ENCODE results near the gene MAP3K21.

MAP3K21 gene

GRCh38 chr1:233390842-233391737, 63.6 kb downstream of the MAP3K21 start:
- ATAC-seq (no peak), DNase-seq (no peak)

- no peak for DNase-seq
- ATAC-seq, result no peak
Observed at GRCh38 chr1:233393084-233393840, 65.7 kb downstream of the MAP3K21 start.

GRCh38 chr1:233393926-233394680, 66.6 kb downstream of the MAP3K21 start:
- ATAC-seq (no peak), DNase-seq (no peak)

- peak; percentile 8 for DNase-seq
- ATAC-seq, result peak; percentile 52
Observed at GRCh38 chr1:233394860-233395717, 67.6 kb downstream of the MAP3K21 start.

GRCh38 chr1:233395863-233396646, 68.5 kb downstream of the MAP3K21 start:
- DNase-seq, result no peak
- no peak for ATAC-seq

- DNase-seq (no peak), ATAC-seq (no peak)
Observed at GRCh38 chr1:233406339-233406960, 78.9 kb downstream of the MAP3K21 start.

- ATAC-seq, result peak; percentile 69
- no peak for DNase-seq
Observed at GRCh38 chr1:233406994-233407631, 79.6 kb downstream of the MAP3K21 start.

GRCh38 chr1:233409540-233409939, 82.0 kb downstream of the MAP3K21 start:
- no peak for DNase-seq
- ATAC-seq, result no peak

- ATAC-seq (no peak), DNase-seq (no peak)
Observed at GRCh38 chr1:233410906-233411305, 83.4 kb downstream of the MAP3K21 start.

- DNase-seq (no peak), ATAC-seq (no peak)
Observed at GRCh38 chr1:233412812-233413211, 85.3 kb downstream of the MAP3K21 start.

GRCh38 chr1:233421293-233421692, 93.8 kb downstream of the MAP3K21 start:
- no peak for DNase-seq

GRCh38 chr1:233424779-233425178, 97.3 kb downstream of the MAP3K21 start:
- no peak for DNase-seq
- no peak for ATAC-seq

More at GRCh38 chr1:233421293-233421692, 93.8 kb downstream of the MAP3K21 start:
- ATAC-seq, result no peak

GRCh38 chr1:233427907-233428306, 100.4 kb downstream of the MAP3K21 start:
- ATAC-seq, result no peak

GRCh38 chr1:233431753-233432403, 104.4 kb downstream of the MAP3K21 start:
- ATAC-seq, result no peak

More at GRCh38 chr1:233427907-233428306, 100.4 kb downstream of the MAP3K21 start:
- no peak for DNase-seq

GRCh38 chr1:233432916-233433315, 105.4 kb downstream of the MAP3K21 start:
- ATAC-seq (no peak), DNase-seq (no peak)

More at GRCh38 chr1:233431753-233432403, 104.4 kb downstream of the MAP3K21 start:
- no peak for DNase-seq

- ATAC-seq (no peak), DNase-seq (no peak)
Observed at GRCh38 chr1:233433436-233434210, 106.1 kb downstream of the MAP3K21 start.

Data from stimulated activated naive CD8-positive, alpha-beta T cell treated with anti-CD3 and anti-CD28 coated beads, Interleukin-15, Interleukin-2, amounts not matched to agents 100 U/mL and 50 U/mL, for 24 hours (primary cell).